PFSK-1 (cell line): ENCODE measurements around the gene MTPN.

Experiments used
- POLR2AphosphoS5 ChIP-seq: IDR thresholded peaks from 2 replicates; pipeline ENCODE4 v1.6.1; 2012; ENCODE audit warnings: low read depth, mild to moderate bottlenecking, control low read depth, low read length, moderate library complexity
- SIN3A ChIP-seq: IDR thresholded peaks from 2 replicates; pipeline ENCODE4 v1.6.1; 2012; ENCODE audit warnings: mild to moderate bottlenecking, low read length, moderate library complexity, borderline replicate concordance; ENCODE audit not compliant: insufficient read depth
- TAF1 ChIP-seq: IDR thresholded peaks from 2 replicates; pipeline ENCODE4 v1.6.1; 2012; ENCODE audit warnings: low read length, control low read depth, borderline replicate concordance; ENCODE audit not compliant: insufficient read depth
- TF ChIP-seq, protein P1 (sequence below), 2 experiments: IDR thresholded peaks; 2 replicates each; pipeline versions ENCODE4 v1.6.1 to v1.8.0; 2011 to 2012; ENCODE audit warnings: low read depth in 2 of 2, low read length in 2 of 2, control low read depth in 1 of 2, inconsistent platforms in 1 of 2, mild to moderate bottlenecking in 1 of 2, moderate library complexity in 1 of 2; ENCODE audit not compliant: insufficient read depth in 1 of 2

- TF ChIP-seq, protein P1, sequence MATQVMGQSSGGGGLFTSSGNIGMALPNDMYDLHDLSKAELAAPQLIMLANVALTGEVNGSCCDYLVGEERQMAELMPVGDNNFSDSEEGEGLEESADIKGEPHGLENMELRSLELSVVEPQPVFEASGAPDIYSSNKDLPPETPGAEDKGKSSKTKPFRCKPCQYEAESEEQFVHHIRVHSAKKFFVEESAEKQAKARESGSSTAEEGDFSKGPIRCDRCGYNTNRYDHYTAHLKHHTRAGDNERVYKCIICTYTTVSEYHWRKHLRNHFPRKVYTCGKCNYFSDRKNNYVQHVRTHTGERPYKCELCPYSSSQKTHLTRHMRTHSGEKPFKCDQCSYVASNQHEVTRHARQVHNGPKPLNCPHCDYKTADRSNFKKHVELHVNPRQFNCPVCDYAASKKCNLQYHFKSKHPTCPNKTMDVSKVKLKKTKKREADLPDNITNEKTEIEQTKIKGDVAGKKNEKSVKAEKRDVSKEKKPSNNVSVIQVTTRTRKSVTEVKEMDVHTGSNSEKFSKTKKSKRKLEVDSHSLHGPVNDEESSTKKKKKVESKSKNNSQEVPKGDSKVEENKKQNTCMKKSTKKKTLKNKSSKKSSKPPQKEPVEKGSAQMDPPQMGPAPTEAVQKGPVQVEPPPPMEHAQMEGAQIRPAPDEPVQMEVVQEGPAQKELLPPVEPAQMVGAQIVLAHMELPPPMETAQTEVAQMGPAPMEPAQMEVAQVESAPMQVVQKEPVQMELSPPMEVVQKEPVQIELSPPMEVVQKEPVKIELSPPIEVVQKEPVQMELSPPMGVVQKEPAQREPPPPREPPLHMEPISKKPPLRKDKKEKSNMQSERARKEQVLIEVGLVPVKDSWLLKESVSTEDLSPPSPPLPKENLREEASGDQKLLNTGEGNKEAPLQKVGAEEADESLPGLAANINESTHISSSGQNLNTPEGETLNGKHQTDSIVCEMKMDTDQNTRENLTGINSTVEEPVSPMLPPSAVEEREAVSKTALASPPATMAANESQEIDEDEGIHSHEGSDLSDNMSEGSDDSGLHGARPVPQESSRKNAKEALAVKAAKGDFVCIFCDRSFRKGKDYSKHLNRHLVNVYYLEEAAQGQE (IDR thresholded peaks at IDR 0.05; ENCODE audit: insufficient read depth in 1 of 2, low read depth in 2 of 2, low read length in 2 of 2), result no peak
- TF ChIP-seq POLR2AphosphoS5 (no peak), TAF1 (no peak), SIN3A (no peak)
Observed at GRCh38 chr7:135920478-135920877, 56.7 kb downstream of the MTPN start.
